T1000 (cell line): ENCODE data around the gene GOLGA8N.
"Not testable (repeated sequence)": the region's sequence is repeated elsewhere in the genome, so short reads cannot be mapped to it uniquely, and the experiment has no call there.

ENCODE experiments used
- DNase-seq: peaks from one replicate; lab custom pipeline; 2025; ENCODE audit warnings: mixed read lengths; lab: John Stamatoyannopoulos, UW

Gene GOLGA8N

DNA sequence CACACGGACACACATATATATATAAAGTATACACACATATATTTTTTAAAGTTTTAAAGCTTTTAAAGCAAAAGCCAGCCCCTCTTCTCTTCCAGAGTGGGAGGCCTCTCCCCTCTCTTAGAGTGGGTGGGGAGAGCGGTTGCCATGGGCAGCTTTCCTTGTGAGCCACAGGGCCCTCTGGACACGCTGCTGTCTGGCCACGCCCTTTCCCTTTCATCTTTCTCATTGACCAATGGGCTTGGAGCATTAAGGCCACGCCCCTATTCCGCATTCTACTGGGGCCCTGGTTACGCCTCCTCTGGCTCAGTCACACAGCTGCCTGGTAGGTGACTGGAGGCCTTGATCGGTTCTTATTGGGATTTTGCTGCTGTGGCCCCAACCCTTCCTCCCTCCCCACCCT is at the start of gene GOLGA8N:
TSS of gene GOLGA8N (plus strand) at position 306 of the 400 bp plus-strand sequence.
- not testable (repeated sequence) for DNase-seq

GRCh38 chr15:32543456-32543855 is 49.8 kb upstream of the GOLGA8N start:
- DNase-seq: not testable (repeated sequence)

- DNase-seq: not testable (repeated sequence)
Observed at GRCh38 chr15:32545129-32545528, 48.1 kb upstream of the GOLGA8N start.

DNA sequence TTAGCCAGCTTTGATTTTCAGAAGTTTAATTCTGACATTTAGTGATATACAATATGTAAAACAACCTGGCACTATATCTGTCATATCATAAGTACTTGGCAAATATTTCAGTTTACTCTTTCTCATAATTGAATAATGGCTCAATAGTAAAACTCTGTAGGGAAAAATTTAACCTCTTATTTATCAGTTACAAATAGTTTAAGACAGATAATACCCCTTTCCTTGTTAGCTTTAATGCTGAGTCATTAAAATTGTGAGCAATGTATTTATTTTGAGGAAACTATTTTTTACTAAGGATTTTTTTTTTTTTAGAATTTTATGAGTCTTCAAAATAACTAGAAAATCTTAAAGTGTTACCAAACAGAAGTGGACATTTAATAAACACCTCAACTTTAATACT is 38.7 kb upstream of the GOLGA8N start:
- not testable (repeated sequence) for DNase-seq

DNA sequence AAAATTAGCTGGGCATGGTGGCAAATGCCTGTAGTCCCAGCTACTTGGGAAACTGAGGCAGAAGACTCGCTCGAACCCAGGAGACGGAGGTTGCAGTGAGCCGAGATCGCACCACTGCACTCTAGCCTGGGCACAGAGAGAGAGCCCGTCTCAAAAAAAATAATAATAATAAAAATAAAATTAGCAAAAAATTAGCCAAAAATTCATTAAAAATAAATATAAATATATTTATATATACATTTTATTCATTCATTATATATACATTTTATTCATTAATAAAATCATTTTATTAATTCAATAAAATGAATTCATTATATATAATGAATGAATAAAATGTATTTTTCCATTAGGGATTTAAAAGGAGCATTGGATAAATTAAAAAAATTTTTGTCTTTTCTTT is 31.1 kb upstream of the GOLGA8N start:
- DNase-seq: not testable (repeated sequence)

GRCh38 chr15:32568988-32569387 is 24.3 kb upstream of the GOLGA8N start:
- DNase-seq: not testable (repeated sequence)

DNA sequence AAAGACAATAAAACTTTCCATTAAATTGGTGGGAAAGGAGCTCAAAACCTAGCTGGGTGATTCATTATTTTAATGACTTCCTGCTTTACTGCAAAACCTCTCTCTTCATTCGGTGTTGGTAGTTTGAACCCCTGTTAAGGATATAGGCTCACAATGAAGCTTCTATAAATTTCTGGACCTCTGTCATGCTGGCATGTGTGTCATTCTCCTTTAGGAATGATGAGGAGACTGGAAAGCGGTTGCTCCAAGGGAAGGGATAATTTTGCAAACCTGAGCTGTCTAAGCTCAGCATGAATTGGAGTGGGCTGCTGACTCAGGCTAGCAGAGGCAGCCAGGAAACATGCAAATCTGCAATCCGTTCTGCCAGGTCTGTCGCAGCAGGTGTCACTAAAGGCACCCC is 14.8 kb upstream of the GOLGA8N start:
- DNase-seq: not testable (repeated sequence)

- DNase-seq: not testable (repeated sequence)
Observed at GRCh38 chr15:32585844-32586243, 7.4 kb upstream of the GOLGA8N start.

DNA sequence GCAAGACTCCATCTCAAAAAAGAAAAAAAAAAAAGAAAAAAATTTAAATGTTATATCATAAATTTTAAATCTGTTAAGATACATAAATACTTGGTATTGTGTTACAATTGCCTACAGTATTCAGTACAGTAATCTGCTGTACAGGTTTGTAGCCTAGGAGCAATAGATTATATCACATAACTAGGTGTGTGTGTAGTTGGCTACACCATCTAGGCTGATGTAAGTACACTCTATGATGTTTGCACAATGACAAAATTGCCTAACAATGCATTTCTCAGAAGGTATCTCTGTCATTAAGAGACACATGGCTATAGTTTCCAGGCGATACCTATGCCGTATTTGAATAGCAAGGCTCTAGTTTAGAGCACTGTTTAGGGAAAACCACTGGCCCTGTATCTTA is 16.3 kb downstream of the GOLGA8N start:
- not testable (repeated sequence) for DNase-seq

GRCh38 chr15:32610719-32611118 is 17.5 kb downstream of the GOLGA8N start:
- DNase-seq: not testable (repeated sequence)

- DNase-seq: not testable (repeated sequence)
Observed at GRCh38 chr15:32614712-32615050, 21.4 kb downstream of the GOLGA8N start.

DNA sequence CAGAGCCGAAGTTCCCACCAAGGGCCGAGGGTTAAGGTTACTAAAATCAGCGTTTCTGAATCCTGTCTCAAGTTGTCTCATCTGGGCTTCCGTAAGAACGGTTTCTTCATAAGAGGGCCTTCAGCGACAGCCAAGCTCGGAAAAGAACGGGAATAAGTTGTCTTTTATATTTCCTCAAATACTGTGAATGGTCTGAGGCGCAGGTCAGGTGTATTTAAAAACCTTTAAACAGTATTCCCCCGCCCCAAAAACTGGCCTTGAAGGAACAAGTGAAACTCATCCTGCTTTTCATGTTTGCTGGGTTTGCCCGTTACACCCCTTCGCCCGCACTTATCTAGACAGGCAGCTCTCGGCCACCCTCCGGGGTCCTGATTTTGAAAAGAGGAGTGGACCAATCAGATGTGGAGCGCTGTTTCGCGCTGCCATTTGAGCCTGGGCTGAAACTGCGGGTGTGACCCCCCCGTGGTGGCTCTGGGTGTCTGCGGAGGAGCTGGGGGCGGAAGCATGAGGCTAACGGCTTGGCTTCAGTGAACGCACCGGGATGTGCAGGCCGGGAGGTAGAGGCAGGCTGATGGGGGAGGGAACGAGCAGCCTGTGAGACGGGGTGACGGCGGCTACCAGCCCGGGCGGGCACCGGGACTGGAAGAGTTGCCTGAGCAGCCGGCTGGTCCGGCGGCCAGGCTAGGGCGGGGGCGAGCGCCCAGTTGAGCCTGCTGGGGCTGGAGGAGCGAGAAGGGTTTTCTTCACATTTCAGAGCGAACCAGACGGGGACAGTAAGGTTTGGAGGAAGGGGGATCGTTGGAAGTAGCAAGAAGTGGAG is 22.0 kb downstream of the GOLGA8N start, which contains the start of gene ARHGAP11A:
TSS of gene ARHGAP11A (plus strand) at position 454 of the 820 bp plus-strand sequence. CDS start 708 bp downstream, outside the sequence.
- DNase-seq: not testable (repeated sequence)

GRCh38 chr15:32615871-32616426 is 22.7 kb downstream of the GOLGA8N start:
- DNase-seq: not testable (repeated sequence)

DNA sequence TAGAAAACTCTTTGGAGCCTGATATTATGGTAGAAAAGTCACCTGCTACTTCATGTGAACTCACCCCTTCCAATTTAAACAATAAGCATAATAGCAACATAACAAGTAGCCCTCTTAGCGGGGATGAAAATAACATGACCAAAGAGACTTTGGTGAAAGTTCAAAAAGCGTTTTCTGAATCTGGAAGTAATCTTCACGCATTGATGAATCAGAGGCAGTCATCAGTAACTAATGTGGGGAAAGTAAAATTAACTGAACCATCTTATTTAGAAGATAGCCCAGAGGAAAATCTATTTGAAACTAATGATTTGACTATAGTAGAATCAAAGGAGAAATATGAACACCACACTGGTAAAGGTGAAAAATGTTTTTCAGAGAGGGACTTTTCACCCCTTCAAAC is 43.2 kb downstream of the GOLGA8N start:
- DNase-seq: no peak

DNA sequence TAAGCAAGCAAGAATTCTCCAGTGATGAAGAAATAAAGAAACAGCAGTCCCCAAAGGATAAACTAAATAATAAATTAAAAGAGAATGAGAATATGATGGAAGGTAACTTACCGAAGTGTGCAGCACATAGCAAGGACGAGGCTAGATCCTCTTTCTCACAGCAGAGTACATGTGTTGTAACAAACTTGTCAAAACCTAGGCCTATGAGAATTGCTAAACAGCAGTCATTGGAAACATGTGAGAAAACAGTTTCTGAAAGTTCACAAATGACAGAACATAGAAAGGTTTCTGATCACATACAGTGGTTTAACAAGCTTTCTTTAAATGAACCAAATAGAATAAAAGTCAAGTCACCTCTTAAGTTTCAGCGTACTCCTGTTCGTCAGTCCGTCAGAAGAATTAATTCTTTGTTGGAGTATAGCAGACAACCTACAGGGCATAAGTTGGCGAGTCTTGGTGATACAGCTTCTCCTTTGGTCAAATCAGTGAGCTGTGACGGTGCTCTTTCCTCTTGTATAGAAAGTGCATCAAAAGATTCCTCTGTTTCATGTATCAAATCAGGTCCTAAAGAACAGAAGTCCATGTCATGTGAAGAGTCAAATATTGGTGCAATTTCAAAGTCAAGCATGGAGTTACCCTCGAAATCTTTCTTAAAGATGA is 43.8 kb downstream of the GOLGA8N start:
- no peak for DNase-seq

- DNase-seq: no peak
Observed at GRCh38 chr15:32637704-32638103, 44.4 kb downstream of the GOLGA8N start.

- DNase-seq: no peak
Observed at GRCh38 chr15:32641517-32642059, 48.3 kb downstream of the GOLGA8N start, which contains the start of gene SCG5. TSS of gene SCG5 (plus strand) at chr15:32641710. CDS start at chr15:32643593, 1,883 bp downstream.

GRCh38 chr15:32642667-32643435 is 49.6 kb downstream of the GOLGA8N start:
- no peak for DNase-seq

DNA sequence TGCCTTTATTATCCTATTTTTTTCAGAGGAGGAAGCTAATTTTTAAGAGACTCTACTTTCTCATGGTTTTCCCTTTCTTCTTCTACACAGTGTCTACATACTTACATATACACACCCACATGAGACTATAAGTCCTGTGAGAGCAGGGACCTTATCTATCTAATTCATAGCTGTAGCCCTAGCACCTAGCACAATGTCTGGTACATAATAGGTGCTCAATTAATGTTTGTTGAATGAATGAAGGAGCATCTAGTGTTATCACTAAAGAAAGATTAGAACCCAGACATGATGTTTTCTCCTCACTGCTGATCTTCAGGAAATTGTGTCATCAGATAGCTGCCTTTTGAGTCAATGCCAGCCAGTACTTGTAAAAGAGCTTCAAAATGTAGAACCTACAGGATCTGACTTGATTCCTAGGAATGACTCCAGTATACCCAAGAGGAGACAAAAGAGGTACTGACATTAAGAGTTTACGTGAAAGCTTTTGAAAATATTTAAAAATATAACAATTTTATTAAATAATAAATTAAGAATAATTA is 50.7 kb downstream of the GOLGA8N start:
- DNase-seq: no peak

DNA sequence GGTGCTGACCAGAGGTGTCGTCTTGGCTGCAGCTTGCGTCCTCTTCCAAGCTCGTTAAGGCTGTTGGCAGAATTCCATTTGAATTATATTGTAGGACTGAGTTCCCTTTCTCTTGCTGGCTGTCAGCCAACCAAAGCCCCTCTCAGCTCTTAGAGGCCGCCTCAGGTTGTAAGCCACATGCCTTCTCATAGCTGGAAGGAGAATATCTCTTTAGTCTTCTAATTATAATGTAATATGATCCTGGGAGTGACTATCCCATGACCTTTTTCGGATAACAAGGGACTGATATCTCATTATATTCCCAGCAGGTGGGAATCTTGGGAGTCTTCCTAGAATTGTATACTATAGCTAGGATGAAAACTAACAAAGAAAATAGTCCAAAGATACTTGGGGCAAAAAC is 53.0 kb downstream of the GOLGA8N start:
- no peak for DNase-seq

DNA sequence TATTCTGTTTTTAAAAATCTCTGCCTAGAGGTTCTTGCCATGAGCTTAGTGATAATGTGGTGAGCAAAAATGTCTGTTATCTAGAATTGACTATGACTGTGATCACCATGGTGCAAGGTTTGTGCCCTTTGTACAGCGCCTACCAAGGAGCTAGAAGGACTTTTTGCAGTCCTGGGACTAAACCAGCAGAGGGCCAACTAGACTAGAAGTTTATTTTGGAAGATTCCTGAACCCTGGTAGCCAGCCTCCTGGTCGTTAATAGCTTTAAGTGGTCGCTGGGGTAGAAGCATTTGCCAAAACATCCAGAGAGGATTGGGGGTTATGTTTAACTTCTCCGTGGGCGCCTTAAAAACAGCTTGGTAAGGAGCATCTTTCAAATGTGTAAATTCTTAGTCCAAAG is 56.1 kb downstream of the GOLGA8N start:
- no peak for DNase-seq
